HG03064 (cell line): ENCODE measurements around the gene YPEL2.
"Not testable (repeated sequence)": the region's sequence is repeated elsewhere in the genome, so short reads cannot be mapped to it uniquely, and the experiment has no call there.

Experiments
- ATAC-seq: cut with Tn5 transposase; IDR thresholded peaks from one replicate; pipeline ENCODE4 v1.9.1; 2021; ENCODE audit warnings: low read depth; ENCODE audit not compliant: unreplicated experiment

YPEL2 gene

GRCh38 chr17:59372138-59372751, 40.8 kb downstream of the YPEL2 start:
- no peak for ATAC-seq

- ATAC-seq: no peak
Observed at GRCh38 chr17:59373882-59374495, 42.5 kb downstream of the YPEL2 start.

GRCh38 chr17:59374612-59375011, 43.2 kb downstream of the YPEL2 start:
- no peak for ATAC-seq

- ATAC-seq: no peak
Observed at GRCh38 chr17:59375857-59376256, 44.4 kb downstream of the YPEL2 start.

- ATAC-seq: no peak
Observed at GRCh38 chr17:59376506-59376905, 45.1 kb downstream of the YPEL2 start.

- ATAC-seq: no peak
Observed at GRCh38 chr17:59377410-59377809, 46.0 kb downstream of the YPEL2 start.

- no peak for ATAC-seq
Observed at GRCh38 chr17:59378675-59379074, 47.2 kb downstream of the YPEL2 start.

- no peak for ATAC-seq
Observed at GRCh38 chr17:59380474-59380873, 49.0 kb downstream of the YPEL2 start.

- ATAC-seq: no peak
Observed at GRCh38 chr17:59381716-59382570, 50.5 kb downstream of the YPEL2 start.

GRCh38 chr17:59383893-59384292, 52.4 kb downstream of the YPEL2 start:
- no peak for ATAC-seq

- ATAC-seq: no peak
Observed at GRCh38 chr17:59387351-59388068, 56.1 kb downstream of the YPEL2 start.

- no peak for ATAC-seq
Observed at GRCh38 chr17:59388069-59388556, 56.7 kb downstream of the YPEL2 start.

- no peak for ATAC-seq
Observed at GRCh38 chr17:59389066-59389465, 57.6 kb downstream of the YPEL2 start.

- ATAC-seq: no peak
Observed at GRCh38 chr17:59391021-59391420, 59.6 kb downstream of the YPEL2 start.

- ATAC-seq: no peak
Observed at GRCh38 chr17:59392973-59393679, 61.7 kb downstream of the YPEL2 start.

- ATAC-seq: not testable (repeated sequence)
Observed at GRCh38 chr17:59393742-59394410, 62.4 kb downstream of the YPEL2 start.

GRCh38 chr17:59396134-59396826, 64.8 kb downstream of the YPEL2 start:
- ATAC-seq: no peak

- ATAC-seq: no peak
Observed at GRCh38 chr17:59397316-59398073, 66.0 kb downstream of the YPEL2 start.
